Measurements from ENCODE around the gene ITM2C.

ITM2C gene

DNA sequence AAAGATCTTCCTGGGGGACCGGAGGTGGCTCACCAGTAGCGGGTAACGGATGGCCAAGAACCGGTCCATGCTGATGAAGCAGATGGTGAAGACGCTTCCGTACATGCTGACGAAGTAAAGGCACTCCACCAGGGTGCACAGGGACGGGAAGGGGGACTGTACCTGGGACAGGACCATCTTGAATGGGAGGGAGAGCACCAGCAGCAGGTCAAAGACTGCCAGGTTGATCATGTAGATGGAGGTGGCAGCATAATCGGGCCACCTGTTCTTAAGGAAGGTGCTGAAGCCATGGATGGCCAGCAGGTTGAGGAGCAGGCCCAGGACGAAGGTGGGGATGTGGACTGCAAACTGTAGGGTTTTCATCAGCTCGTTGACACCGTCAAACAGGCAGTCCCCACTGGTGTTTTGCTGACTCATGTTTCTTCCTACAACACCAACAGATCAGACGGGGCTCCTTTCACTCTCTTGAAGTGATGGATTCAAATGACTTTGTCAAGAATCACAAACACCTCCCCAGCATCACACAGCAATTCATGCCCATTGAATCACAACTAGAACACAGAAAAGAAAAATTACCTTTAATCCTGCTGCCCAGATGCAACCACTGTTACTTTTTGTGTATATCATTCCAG, 45.9 kb downstream of the ITM2C start:
- no peak for DNase-seq

DNA sequence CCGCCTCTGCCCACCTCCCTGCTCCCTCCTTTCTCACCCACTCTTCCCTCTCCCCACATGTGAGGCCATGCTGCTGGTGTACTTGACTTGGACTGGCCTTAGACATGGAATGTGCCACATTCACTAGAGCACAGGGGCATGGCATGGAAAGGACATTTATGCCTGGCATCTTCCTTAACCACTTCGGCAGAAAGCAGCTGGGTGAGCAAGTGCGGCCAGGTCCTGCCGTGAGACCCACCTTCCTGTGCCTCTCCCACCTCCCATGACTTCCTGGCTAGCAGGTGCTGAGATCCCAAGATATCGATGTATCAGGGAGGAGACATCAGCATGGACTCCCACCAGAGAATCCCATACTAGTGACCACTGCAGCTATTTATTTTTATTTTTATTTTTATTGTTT, 47.3 kb downstream of the ITM2C start:
- DNase-seq: no peak

DNA sequence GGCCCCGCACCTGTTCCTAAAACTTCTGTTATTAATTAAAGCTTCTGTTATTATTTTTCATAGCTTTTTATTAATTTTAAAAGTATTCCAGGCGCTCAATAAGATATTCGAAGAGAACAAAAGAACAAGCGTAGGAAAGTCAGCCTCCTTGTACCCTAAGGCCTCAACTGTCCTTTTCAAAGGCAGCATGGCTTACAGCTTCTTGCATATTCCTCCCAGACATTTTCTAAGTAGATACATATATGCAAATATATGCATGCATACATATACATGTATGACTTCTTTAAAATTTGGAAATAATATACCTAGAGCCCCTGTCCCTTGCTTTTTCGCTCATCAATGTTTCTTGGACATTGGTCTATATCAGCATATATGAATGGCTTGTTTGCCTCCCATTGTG, 48.0 kb downstream of the ITM2C start:
- DNase-seq: no peak

DNA sequence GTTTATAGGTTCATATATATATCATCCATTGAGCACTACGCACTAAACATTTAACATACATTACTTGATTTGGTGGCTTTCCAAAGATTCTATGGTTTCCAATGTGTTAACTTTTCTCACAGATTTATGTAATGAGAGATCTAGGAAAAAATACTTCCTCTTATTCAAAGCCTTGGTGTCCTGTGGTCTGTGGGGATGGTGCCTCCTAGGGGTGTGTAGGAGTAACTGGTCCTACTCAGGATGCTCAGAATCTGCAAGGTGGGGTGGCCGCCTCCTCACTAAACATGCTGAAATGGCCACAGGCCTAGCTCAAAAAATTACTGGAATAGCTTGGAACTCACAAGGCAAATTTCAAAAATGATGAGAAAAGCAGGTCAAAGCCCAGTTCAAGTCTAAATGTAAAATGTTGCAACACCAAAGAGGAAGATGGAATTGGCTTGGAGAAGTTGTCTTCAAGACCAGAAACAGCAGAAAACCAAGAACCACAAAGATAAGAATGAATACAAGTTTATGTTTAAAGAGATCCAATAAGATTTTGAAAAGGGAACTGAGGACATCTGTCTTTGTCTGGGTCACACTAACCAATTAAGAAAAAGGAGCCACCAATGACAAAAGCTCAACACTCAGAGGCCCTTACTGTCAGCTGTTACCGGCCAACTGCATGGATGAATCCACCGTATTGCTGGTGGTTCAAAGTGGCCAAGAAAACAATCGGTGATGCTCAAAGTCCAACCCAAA, 48.8 kb downstream of the ITM2C start:
- DNase-seq: no peak

DNA sequence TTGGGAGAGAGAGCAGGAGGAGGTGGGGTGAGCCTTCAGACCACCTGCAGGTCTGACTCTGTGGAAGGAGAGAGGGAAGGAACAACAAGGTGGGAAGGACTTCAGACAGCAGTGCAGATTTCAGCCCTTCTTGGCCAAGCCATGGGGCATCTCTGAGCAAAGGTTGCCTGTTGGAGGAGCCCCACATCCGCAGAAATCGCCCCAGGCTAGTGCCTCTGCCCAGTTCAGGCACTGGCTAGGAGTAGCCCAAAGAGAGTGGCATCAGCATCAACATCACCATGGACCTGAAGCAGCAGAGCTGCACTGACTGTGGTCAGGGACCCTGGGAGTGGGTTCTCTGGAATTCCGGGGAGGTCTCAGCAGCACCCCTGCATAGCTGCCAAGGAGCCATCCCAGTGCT, 50.1 kb downstream of the ITM2C start:
- no peak for DNase-seq

DNA sequence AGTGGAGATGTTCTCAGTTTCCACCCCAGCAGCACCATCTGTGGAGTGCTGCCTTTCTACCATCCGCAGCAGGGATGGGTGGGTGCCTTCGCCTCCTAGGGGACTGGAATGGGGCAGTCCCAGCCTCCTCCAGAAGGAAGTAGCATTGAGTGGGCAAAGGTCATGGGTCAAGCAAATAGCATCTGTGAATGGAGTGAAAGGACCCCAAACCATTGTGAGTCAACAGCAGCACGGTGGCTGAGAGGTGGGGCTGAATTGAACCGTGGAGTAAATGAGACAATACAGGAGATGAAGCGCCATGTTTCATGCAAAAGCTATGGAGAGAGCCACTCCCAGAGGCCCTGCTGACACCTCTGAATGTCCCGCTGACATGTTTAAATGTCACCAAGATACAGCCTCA, 50.6 kb downstream of the ITM2C start:
- DNase-seq: no peak

DNA sequence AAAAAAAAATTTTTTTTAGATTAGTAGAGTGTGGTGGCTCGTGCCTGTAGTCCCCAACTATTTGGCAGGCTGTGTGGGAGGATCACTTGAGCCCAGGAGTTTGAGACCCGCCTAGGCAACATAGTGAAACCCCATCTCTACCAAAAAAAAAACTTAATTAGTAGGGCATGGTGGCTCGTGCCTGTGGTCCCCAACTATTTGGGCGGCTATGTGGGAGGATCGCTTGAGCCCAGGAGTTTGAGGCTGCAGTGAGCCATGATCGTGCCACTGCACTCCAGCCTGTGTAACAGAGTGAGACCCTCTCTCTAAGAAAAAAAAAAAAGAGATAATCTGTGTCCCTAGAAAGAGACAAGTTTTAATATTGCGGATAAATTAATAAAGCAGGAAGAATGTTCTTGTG, 51.5 kb downstream of the ITM2C start:
- DNase-seq: no peak

DNA sequence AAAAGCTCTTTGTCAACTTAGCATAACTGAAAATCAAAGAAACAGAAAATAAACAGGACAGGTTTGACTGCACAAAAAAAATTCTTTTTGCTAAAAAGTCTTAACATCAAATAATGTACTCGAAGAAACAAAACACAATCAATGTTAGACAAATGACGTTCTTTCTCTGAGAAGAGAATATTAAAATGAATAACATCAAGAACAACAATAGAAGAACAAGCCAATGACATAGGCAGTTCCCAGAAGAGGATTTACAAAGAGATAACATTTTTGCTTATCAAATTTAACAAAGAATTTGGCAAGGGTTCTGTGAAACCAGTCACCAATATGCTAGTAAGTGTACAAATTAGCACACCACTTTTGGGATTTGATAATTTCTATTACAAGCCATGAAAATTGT, 54.5 kb downstream of the ITM2C start:
- DNase-seq: no peak

DNA sequence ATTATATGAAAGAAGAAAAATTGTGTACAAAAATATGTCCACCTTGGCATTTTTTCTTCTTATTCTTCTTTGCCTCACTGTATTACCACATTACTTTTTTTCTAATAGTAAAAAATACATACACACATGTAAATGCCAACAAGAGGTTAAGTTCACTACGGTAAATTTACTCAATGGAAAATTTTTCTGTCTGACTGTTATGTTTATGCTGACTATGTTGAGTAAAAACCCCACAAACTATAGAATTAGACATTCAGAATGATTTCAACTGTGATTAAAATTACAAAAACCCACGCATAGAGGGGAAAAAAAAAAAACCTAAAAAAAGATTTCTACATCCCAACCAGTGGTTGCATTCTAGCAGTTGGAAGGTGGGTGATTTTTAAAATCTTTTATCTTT, 54.9 kb downstream of the ITM2C start:
- no peak for DNase-seq

DNA sequence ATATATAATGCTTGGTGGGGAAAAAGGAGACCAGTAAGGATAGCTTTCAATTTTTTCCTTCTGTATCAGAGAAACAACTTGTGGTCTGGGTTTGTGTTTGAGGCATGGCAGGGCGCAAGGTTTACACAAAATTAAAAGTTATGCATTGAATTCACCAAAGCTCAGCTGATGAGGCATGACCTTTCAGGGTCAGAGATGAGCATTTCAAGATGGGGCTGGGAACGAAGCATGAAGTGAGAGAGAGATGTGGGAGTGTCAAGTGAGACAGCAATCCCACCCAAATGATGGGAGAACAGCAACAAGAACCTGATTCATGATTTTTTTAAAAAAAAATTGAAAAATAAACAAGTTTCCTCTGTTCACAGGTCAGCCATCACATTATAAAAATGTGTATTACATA, 55.4 kb downstream of the ITM2C start:
- no peak for DNase-seq

DNA sequence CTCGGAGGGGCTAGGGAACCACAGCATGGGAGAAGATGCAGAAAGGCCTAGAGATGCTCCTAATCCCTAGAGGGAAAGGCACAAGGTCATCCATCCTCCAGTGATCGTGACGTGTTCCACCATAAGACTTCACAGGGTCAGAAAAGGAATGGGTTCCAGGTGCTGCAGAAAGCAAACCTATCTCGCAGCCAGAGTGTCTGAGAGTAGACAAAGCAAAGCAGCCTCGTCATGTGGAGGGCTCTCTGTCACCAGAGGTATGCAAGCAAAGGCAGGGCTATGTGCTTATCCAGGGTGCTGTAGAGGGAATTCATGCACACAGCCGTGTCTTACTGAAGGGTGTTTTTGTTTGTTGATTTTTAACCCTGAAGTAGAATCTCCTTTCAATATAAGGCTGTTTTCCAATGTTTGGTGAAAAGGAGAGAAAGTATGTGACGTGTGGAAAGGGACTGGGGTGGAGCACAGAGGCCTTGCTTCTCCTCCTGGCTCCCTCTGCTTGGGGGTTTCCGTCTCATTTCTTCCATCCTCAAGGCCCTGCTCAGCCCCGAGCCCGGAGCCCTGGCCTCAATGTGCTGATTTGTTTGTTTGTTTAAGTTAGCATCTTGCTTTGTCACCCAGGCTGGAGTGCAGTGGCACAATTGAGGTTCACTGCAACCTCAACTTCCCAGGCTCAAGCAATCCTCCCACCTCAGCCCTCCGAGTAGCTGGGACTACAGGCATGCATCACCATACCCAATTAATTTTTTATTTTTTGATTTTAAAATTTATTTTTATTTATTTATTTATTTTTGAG, 57.3 kb downstream of the ITM2C start:
- DNase-seq: no peak

DNA sequence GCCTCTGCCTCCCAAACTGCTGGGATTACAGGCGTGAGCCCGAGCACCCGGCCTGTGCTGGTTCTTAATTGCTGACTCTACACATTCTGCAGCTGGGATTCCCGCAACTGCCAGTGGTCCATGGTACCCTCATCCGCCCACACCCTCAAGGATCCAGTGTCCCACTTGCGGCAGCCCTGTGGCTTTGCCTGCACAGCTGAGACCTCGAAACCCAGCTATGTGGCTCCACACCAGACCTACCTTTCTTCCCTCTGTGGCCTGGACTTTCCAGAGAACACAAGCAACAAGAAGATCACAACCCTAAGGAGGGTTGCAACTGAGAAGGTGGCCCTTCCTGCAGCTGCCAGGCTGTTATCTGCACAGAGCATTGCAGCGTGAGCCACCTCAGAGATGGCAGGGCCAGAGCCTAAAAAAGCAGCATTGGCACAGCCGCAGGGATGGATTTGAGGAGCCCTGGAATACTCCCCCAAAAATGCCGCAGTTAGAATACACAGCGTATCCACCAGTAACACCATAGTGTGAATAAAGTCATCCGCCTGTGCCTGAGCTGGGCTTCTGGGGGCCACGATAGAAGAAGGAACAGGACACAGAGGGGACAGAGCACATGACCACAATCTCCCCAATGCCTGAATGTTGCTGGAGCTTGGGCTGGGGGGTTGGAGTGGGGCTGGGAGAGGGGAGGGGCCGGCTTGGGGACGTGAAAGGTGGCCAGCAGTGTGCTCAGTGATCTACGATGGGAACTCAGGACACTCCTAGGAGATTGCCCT, 58.4 kb downstream of the ITM2C start:
- no peak for DNase-seq

DNA sequence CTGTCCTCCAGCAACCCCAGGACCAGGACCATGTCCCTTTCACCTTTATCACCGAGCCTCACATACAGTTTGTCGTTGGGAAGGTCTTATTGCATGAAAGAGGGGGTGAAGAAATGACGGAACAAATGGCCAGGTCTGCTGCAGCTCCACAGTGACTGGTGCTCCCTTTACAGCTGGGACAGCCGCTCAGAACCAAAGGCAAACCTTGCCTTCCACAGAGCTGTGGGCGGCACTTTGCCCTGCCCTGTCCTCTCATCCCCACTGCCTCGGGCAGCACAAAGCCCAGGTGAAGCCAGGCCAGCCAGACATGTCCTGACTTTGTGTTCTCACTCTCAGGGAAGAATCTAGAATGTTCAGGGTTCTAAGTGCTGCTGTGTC, 59.3 kb downstream of the ITM2C start:
- DNase-seq: no peak

DNA sequence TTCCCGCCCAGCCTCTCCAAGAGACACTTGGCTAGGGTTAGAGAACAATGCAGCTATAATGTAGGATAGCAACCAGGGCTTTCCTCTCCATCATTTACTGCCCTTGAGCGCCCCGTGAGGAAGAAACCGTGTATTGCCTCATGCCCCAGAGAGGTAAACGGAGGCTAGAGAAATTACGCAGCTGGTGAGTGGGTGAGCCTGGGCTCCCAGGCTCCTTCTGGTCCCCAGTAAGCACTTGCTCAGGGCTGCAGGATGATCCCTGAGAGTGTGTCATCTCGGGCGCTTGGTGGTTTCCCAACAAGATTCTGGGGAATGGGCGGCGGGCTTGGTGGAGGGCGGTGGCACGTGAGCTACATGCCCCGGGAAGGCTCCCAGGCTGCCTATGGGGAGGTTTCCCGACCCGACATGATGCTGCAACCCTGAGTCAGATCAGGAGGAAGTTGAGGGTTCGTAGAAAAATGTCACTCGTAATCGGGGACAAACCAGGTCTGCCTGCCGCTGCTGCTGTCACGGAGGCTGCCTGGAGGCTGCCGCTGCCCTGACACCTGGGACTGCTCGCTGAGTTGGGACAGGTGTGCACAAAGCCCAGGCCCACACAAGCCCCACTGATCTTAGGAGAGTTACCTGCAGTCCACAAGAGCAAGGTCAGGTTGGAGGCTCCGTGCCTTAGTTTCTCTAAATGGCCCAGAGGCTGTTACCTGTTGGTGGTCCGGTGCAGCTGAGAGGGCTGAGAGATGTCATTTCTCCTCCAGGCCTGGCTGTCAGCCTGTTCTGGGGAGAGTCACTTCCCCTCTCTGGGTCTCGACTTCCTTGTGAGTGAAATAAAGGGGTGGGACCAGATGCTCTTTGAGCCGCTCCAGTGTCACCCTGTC, 60.0 kb downstream of the ITM2C start, which contains the start of gene GPR55:
Gene GPR55 (minus strand): TSS at position 773 of the 872 bp plus-strand sequence. CDS start 14,280 bp downstream, outside the sequence.
- no peak for DNase-seq

DNA sequence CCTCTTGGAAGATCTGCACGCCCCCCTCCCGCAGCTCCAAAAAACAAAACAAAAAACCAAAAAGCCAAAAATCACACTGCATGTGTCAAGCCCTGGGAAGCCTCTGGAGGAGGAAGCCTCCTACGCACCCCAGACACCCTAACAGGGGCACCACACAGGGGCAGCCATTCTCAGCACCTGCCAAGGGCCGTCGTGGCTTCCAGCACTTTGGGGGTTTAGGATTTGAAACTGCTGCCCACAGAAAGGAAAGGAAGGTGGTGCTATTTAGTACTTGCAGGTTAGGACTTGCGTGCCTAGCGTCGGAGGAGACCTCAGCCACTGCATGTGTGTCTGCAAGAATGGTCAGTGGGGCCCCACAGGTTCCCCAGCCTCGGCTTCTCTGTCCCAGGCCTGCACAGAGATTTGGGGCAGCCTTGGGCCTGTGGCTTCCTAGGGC, 60.7 kb downstream of the ITM2C start:
- no peak for DNase-seq

DNA sequence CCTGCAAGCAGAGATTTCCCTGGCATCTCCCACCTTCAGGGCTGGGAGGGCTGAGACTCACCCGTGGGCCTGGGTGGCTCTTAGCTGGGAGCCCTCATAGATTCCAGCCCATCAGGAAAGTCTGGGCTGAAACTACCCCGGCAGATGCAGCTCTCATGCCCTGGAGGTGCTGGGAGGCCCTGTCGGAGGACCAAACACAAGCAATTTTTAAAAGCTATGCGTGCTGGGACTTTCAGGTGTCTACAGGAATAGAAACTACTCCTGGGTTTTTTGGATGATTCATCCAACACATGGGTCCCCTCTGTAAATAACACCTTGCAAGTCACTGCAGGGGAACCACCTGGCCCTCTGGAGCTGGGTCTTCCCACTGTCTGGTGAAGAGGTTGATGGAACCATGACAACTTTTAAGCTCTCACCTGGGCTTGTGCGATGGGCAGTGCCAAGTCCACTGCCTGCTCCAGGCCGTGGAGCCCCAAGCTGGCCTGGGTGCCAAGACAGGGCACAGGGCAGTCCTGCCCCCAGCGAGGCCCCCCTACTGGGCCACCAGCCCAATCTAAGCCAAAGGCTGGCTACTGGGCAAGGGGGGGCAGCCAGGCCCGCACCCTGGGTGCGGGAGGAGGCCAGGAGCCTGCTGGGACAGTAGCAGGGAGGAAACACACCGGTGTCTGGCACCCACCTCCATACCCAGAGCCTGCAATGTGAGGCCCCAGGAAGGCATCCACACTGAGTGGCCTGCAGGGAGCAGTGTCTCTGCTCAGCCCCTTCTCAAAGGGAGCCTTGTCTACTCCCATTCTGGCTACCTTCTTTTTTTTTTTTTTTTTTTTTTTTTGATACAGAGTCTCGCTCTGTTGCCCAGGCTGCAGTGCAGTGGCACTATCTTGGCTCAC, 61.4 kb downstream of the ITM2C start:
- no peak for DNase-seq

DNA sequence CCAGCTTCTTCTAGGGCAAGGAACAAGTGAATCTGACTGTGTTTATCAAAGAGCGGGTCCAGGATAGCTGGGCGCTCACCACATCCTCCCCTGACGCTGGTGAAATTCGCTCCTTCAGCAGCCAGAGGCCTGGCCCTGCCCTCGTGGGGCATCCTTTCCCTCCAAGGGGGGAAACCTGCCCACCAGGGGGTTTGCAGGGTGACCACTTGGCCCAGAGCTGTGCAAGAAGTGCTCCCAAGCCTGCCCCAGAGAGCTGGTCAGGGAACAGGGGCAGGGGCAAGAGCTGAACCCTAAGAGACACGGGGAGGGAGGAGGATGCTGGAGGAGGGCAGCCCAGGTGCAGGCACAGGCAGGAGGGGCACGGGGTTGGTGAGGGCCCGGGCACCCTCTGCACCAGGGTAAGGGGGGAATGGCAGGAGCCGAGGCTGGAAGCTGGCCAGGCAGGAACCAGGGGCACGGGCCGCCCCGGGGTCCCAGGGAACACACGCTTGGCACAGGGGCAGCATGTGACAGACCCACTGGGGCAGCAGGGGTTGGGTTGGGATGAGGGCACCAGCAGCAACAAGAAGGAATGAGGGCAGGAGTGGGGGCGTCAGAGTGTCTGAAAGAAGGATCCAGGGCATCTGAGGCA, 63.1 kb downstream of the ITM2C start:
- DNase-seq: no peak

Data from SHP77 treated with DMSO at 0.1 percent for 48 hours (cell line).